Measurements from ENCODE around the gene ZNF805.
A peak's percentile ranks its signal among the peaks of the same experiment; 100 is the strongest.

Gene ZNF805

GRCh38 chr19:57210381-57210780 lies 30.1 kb upstream of the ZNF805 start:
- Mint-ChIP-seq H3K4me1 (no peaks in the 10 kb centered on the region), H3K9me3 (no peaks in the 10 kb centered on the region), H3K4me3 (no peak overlapping the region), H3K36me3 (ENCODE audit: low read depth) (peaks cover 68% of the 10 kb centered on the region), H3K27ac (no peak overlapping the region), H3K27me3 (ENCODE audit: low read depth) (no peaks in the 10 kb centered on the region)
- no peak for TF ChIP-seq CTCF (IDR thresholded peaks at IDR 0.05; ENCODE audit: unreplicated experiment in 3 of 3)

- no peaks in the 10 kb centered on the region for H3K27me3 Mint-ChIP-seq (ENCODE audit: low read depth)
- peaks cover 74% of the 10 kb centered on the region for H3K36me3 Mint-ChIP-seq (ENCODE audit: low read depth)
- H3K4me3 Mint-ChIP-seq, result no peak overlapping the region
- H3K27ac Mint-ChIP-seq, result no peak overlapping the region
- no peaks in the 10 kb centered on the region for H3K4me1 Mint-ChIP-seq
- TF ChIP-seq CTCF (IDR thresholded peaks at IDR 0.05; ENCODE audit: unreplicated experiment in 3 of 3), result no peak
- no peaks in the 10 kb centered on the region for H3K9me3 Mint-ChIP-seq
These were observed 28.3 kb upstream of the ZNF805 start for GRCh38 chr19:57212109-57212508.

GRCh38 chr19:57227502-57227901 lies 12.9 kb upstream of the ZNF805 start:
- Mint-ChIP-seq H3K27ac (no peak overlapping the region), H3K4me1 (no peaks in the 10 kb centered on the region), H3K36me3 (ENCODE audit: low read depth) (no peaks in the 10 kb centered on the region), H3K9me3 (no peaks in the 10 kb centered on the region), H3K4me3 (no peak overlapping the region), H3K27me3 (ENCODE audit: low read depth) (no peaks in the 10 kb centered on the region)
- TF ChIP-seq CTCF (IDR thresholded peaks at IDR 0.05; ENCODE audit: unreplicated experiment in 3 of 3), result no peak

- no peaks in the 10 kb centered on the region for H3K27me3 Mint-ChIP-seq (ENCODE audit: low read depth)
- no peak for TF ChIP-seq CTCF (IDR thresholded peaks at IDR 0.05; ENCODE audit: unreplicated experiment in 3 of 3)
- no peak overlapping the region for H3K4me3 Mint-ChIP-seq
- H3K27ac Mint-ChIP-seq, result no peak overlapping the region
- no peaks in the 10 kb centered on the region for H3K4me1 Mint-ChIP-seq
- no peaks in the 10 kb centered on the region for H3K9me3 Mint-ChIP-seq
- H3K36me3 Mint-ChIP-seq (ENCODE audit: low read depth), result no peaks in the 10 kb centered on the region
These were observed 8.7 kb upstream of the ZNF805 start for GRCh38 chr19:57231686-57232085.

GRCh38 chr19:57233207-57233606 lies 7.2 kb upstream of the ZNF805 start:
- Mint-ChIP-seq H3K36me3 (ENCODE audit: low read depth) (no peaks in the 10 kb centered on the region), H3K9me3 (no peaks in the 10 kb centered on the region)
- TF ChIP-seq CTCF (IDR thresholded peaks at IDR 0.05; ENCODE audit: unreplicated experiment in 3 of 3), result no peak

GRCh38 chr19:57239982-57240310 lies 486 bp upstream of the ZNF805 start:
- no peaks in the 10 kb centered on the region for H3K27me3 Mint-ChIP-seq (ENCODE audit: low read depth)
- peak overlapping the region; percentile 88 to 99 (median 98) for H3K4me3 Mint-ChIP-seq
- H3K36me3 Mint-ChIP-seq (ENCODE audit: low read depth), result peaks cover 9% of the 10 kb centered on the region
- no peaks in the 10 kb centered on the region for H3K9me3 Mint-ChIP-seq
- TF ChIP-seq CTCF (IDR thresholded peaks at IDR 0.05; ENCODE audit: unreplicated experiment in 3 of 3), result no peak
- H3K4me1 Mint-ChIP-seq, result peaks cover 16% of the 10 kb centered on the region
- H3K27ac Mint-ChIP-seq, result peak overlapping the region; percentile 98 to 100 (median 99)

More at GRCh38 chr19:57233207-57233606, 7.2 kb upstream of the ZNF805 start:
- H3K4me3 Mint-ChIP-seq, result no peak overlapping the region
- H3K27ac Mint-ChIP-seq, result no peak overlapping the region
- H3K4me1 Mint-ChIP-seq, result no peaks in the 10 kb centered on the region
- no peaks in the 10 kb centered on the region for H3K27me3 Mint-ChIP-seq (ENCODE audit: low read depth)
